H1 (cell line): ENCODE data around the gene ADAMTS4. TPM values are rescaled to one million over a fixed set of nuclear protein-coding genes. Genes with fewer than 3 reads are reported as not detected.
A peak's percentile ranks its signal among the peaks of the same experiment; 100 is the strongest.

ENCODE experiments used
- CTCF ChIA-PET: fragments of 300-600 bp; sonication (Branson Sonifier 250); formaldehyde crosslinking; loops from one replicate; lab custom pipeline; 2021; ENCODE audit not compliant: partially characterized antibody; lab: Charles Lee
- POLR2A ChIA-PET: fragments of 300-600 bp; sonication (Branson Sonifier 250); formaldehyde crosslinking; loops from one replicate; lab custom pipeline; 2021; ENCODE audit warnings: inconsistent platforms; ENCODE audit not compliant: partially characterized antibody; lab: Charles Lee
- DNase-seq, 2 experiments: peaks; one replicate each; pipeline versions ENCODE4 v3.0.0 to v3.0.0-alpha.2; 2010 to 2022; ENCODE audit warnings: low spot score in 2 of 2, low read depth in 1 of 2, mixed read lengths in 1 of 2
- FAIRE-seq: peaks from 2 replicates; lab custom pipeline; 2011; peaks lifted over from hg19 to GRCh38; lab: Jason Lieb, UNC
- H2AFZ ChIP-seq: 2 replicates; pipeline ENCODE4 v1.8.1; 2012; ENCODE audit warnings: low read length, inconsistent platforms
- H2AK5ac ChIP-seq: 2 replicates; pipeline ENCODE4 v1.6.1; 2013; ENCODE audit warnings: low read depth, low read length
- H2BK120ac ChIP-seq: replicated peaks from 2 replicates; pipeline ENCODE3; 2013; ENCODE audit warnings: low read depth, low read length, inconsistent platforms
- H2BK12ac ChIP-seq: 2 replicates; pipeline ENCODE4 v1.6.1; 2013; ENCODE audit warnings: low read depth, low read length
- H2BK15ac ChIP-seq: 2 replicates; pipeline ENCODE4 v1.6.1; 2013; ENCODE audit warnings: low read length
- H2BK20ac ChIP-seq: 2 replicates; pipeline ENCODE4 v1.6.1; 2013; ENCODE audit warnings: low read length
- H2BK5ac ChIP-seq: 2 replicates; pipeline ENCODE4 v1.6.1; 2013; ENCODE audit warnings: low read depth, low read length
- H3K14ac ChIP-seq: 2 replicates; pipeline ENCODE4 v1.6.1; 2013; ENCODE audit warnings: inconsistent platforms; ENCODE audit not compliant: insufficient read length
- H3K18ac ChIP-seq: 2 replicates; pipeline ENCODE4 v1.6.1; 2013; ENCODE audit warnings: low read length; ENCODE audit errors: extremely low read depth
- H3K23ac ChIP-seq: 2 replicates; pipeline ENCODE4 v1.6.1; 2013; ENCODE audit warnings: inconsistent platforms; ENCODE audit not compliant: insufficient read length
- H3K23me2 ChIP-seq: 2 replicates; pipeline ENCODE4 v1.6.1; 2013; ENCODE audit warnings: low read depth, low read length
- H3K27ac ChIP-seq: 2 replicates; pipeline ENCODE4 v1.6.1; 2011; ENCODE audit warnings: low read depth, low read length, inconsistent platforms
- H3K27me3 ChIP-seq, 4 experiments: replicated peaks in 1 of 4; 1 replicate in 1 of 4; 2 replicates in 3 of 4; pipeline versions ENCODE4 v1.6.1 to v1.8.1; 2011 to 2013; ENCODE audit warnings: low read length in 3 of 4, mild to moderate bottlenecking in 3 of 4, inconsistent platforms in 2 of 4, mixed read lengths in 2 of 4, moderate library complexity in 1 of 4; ENCODE audit not compliant: control insufficient read depth in 3 of 4, insufficient read depth in 3 of 4; ENCODE audit errors: extremely low read depth in 1 of 4
- H3K36me3 ChIP-seq, 4 experiments: 2 replicates each; pipeline versions ENCODE4 v1.6.1 to v1.8.1; 2011 to 2013; ENCODE audit warnings: mild to moderate bottlenecking in 4 of 4, low read length in 3 of 4, moderate library complexity in 2 of 4, control low read depth in 1 of 4, inconsistent platforms in 1 of 4; ENCODE audit not compliant: insufficient read depth in 4 of 4, control insufficient read depth in 2 of 4
- H3K4ac ChIP-seq: replicated peaks from 2 replicates; pipeline ENCODE3; 2013; ENCODE audit warnings: low read length, low read depth, mixed read lengths, inconsistent platforms; ENCODE audit not compliant: insufficient read length
- H3K4me1 ChIP-seq, 4 experiments: replicated peaks in 1 of 4; 1 replicate in 1 of 4; 2 replicates in 3 of 4; pipeline versions ENCODE4 v1.6.1 to v1.8.1; 2011 to 2013; ENCODE audit warnings: low read length in 3 of 4, inconsistent platforms in 2 of 4, mixed read lengths in 1 of 4; ENCODE audit not compliant: insufficient read depth in 4 of 4, control insufficient read depth in 3 of 4
- H3K4me2 ChIP-seq, 2 experiments: 2 replicates each; pipeline versions ENCODE4 v1.6.1 to v1.8.1; 2011 to 2013; ENCODE audit warnings: low read depth in 2 of 2, low read length in 2 of 2, control low read depth in 1 of 2, inconsistent platforms in 1 of 2, mild to moderate bottlenecking in 1 of 2; ENCODE audit not compliant: insufficient read depth in 1 of 2
- H3K4me3 ChIP-seq, 4 experiments: fragments of 200-600, 300-600 bp in 1 of 4; sonication (generic), shearing (Covaris generic), sonication (Bioruptor Twin) in 1 of 4; 2 replicates each; pipeline versions ENCODE4 v1.5.1 to v1.8.1; 2011 to 2016; ENCODE audit warnings: low read length in 4 of 4, low read depth in 3 of 4, control low read depth in 2 of 4, inconsistent platforms in 2 of 4, mild to moderate bottlenecking in 2 of 4, mixed read lengths in 1 of 4, moderate library complexity in 1 of 4; ENCODE audit not compliant: insufficient read depth in 2 of 4; ENCODE audit errors: extremely low read depth in 1 of 4
- H3K56ac ChIP-seq: replicated peaks from 2 replicates; pipeline ENCODE3; 2013; ENCODE audit warnings: low read depth, mild to moderate bottlenecking, mixed read lengths, low read length, inconsistent platforms; ENCODE audit not compliant: insufficient read length
- H3K79me1 ChIP-seq: 2 replicates; pipeline ENCODE4 v1.6.1; 2013; ENCODE audit warnings: low read depth, low read length, control low read depth
- H3K79me2 ChIP-seq, 2 experiments: 2 replicates each; pipeline versions ENCODE4 v1.6.1 to v1.8.1; 2012 to 2013; ENCODE audit warnings: low read length in 2 of 2, mild to moderate bottlenecking in 2 of 2, inconsistent platforms in 1 of 2; ENCODE audit not compliant: insufficient read depth in 2 of 2, control insufficient read depth in 1 of 2
- H3K9ac ChIP-seq, 4 experiments: replicated peaks in 1 of 4; 1 replicate in 1 of 4; 2 replicates in 3 of 4; pipeline versions ENCODE4 v1.6.1 to v1.8.1; 2011 to 2013; ENCODE audit warnings: low read depth in 3 of 4, low read length in 3 of 4, control low read depth in 2 of 4, mild to moderate bottlenecking in 2 of 4, moderate library complexity in 2 of 4, inconsistent platforms in 1 of 4; ENCODE audit errors: extremely low read depth in 1 of 4
- H3K9me3 ChIP-seq, 2 experiments: 2 replicates each; pipeline versions ENCODE4 v1.6.1 to v1.8.1; 2012 to 2013; ENCODE audit warnings: mild to moderate bottlenecking in 2 of 2, moderate library complexity in 2 of 2, control low read depth in 1 of 2, inconsistent platforms in 1 of 2, low read depth in 1 of 2, low read length in 1 of 2, mixed read lengths in 1 of 2; ENCODE audit not compliant: insufficient read depth in 2 of 2
- H4K20me1 ChIP-seq, 2 experiments: replicated peaks in 1 of 2; 2 replicates each; pipeline versions ENCODE3 to v1.8.1; 2011 to 2013; ENCODE audit warnings: inconsistent platforms in 2 of 2, low read length in 2 of 2, mild to moderate bottlenecking in 1 of 2; ENCODE audit not compliant: insufficient read depth in 2 of 2, control insufficient read depth in 1 of 2
- H4K5ac ChIP-seq: 2 replicates; pipeline ENCODE4 v1.6.1; 2013; ENCODE audit warnings: low read length, low read depth, mixed read lengths, inconsistent platforms; ENCODE audit not compliant: insufficient read length
- H4K8ac ChIP-seq: 2 replicates; pipeline ENCODE4 v1.8.0; 2013; ENCODE audit warnings: mild to moderate bottlenecking, moderate library complexity, low read length, inconsistent platforms; ENCODE audit not compliant: insufficient read depth; ENCODE audit errors: extremely low read depth
- H4K91ac ChIP-seq: replicated peaks from 2 replicates; pipeline ENCODE3; 2013; ENCODE audit warnings: low read length, mixed read lengths, inconsistent platforms; ENCODE audit not compliant: insufficient read length
- EP300 ChIP-seq, 2 experiments: IDR thresholded peaks; 1 replicate in 1 of 2; 2 replicates in 1 of 2; pipeline ENCODE4 v1.6.1; 2011 to 2012; ENCODE audit warnings: low read depth in 2 of 2, low read length in 2 of 2, mild to moderate bottlenecking in 2 of 2, borderline replicate concordance in 1 of 2, inconsistent platforms in 1 of 2, moderate library complexity in 1 of 2
- FOSL1 ChIP-seq: IDR thresholded peaks from 2 replicates; pipeline ENCODE4 v1.6.1; 2011; ENCODE audit warnings: mild to moderate bottlenecking, low read depth, low read length, moderate library complexity; ENCODE audit not compliant: insufficient read depth
- GTF2F1 ChIP-seq: IDR thresholded peaks from 2 replicates; pipeline ENCODE4 v1.6.1; 2012; ENCODE audit warnings: low read depth, low read length, improper control_type of control experiment, borderline replicate concordance
- NRF1 ChIP-seq: IDR thresholded peaks from 2 replicates; pipeline ENCODE4 v1.6.1; 2011; ENCODE audit warnings: mild to moderate bottlenecking, low read depth, low read length, improper control_type of control experiment
- POLR2AphosphoS5 ChIP-seq: IDR thresholded peaks from 2 replicates; pipeline ENCODE4 v1.6.1; 2011; ENCODE audit warnings: low read depth, low read length
- SP1 ChIP-seq: IDR thresholded peaks from 2 replicates; pipeline ENCODE4 v1.6.1; 2011; ENCODE audit warnings: low read depth, low read length
- WGBS, 2 experiments: shearing (Covaris generic) in 1 of 2; methylation state at CpG; one replicate each; pipeline versions ENCODE4 v1.1.6 to v1.1.7; 2013 to 2015; ENCODE audit warnings: low lambda C conversion rate in 2 of 2, mixed read lengths in 2 of 2, inconsistent platforms in 1 of 2, low coverage in 1 of 2, missing lambda C conversion rate in 1 of 2; ENCODE audit not compliant: insufficient replicate concordance in 2 of 2, insufficient coverage in 1 of 2, insufficient read length in 1 of 2; ENCODE audit errors: extremely low coverage in 1 of 2, missing lambda C conversion rate in 1 of 2; 5-methylcytosine and 5-hydroxymethylcytosine counted together
- polyA plus RNA-seq, 7 experiments: library from polyadenylated mRNA; depleted of rRNA in 3 of 7; stranded (reverse) in 5 of 7; unstranded in 2 of 7; fragments of >200 nt in 5 of 7; fragments of 200-250 nt in 2 of 7; gene quantifications; 1 replicate in 5 of 7; 2 replicates in 1 of 7; 4 replicates in 1 of 7; pipeline versions ENCODE4 v1.2.1 to v1.2.3, GENCODE V29; 2011 to 2013; ENCODE audit warnings: missing spikeins in 2 of 7, mixed read lengths in 2 of 7
- total RNA-seq: library from RNA; stranded (reverse); fragmentation: NEBNext Ultra II Directional; extraction: Animal tissue kit (Norgen Biotek cat#: 25700); gene quantifications from 2 replicates; pipeline ENCODE4 v1.2.1, GENCODE V29; 2021
- TF ChIP-seq, protein P1 (sequence below): IDR thresholded peaks from 2 replicates; pipeline ENCODE4 v1.6.1; 2012; ENCODE audit warnings: inconsistent platforms

Gene ADAMTS4
- total and polyA plus RNA-seq, 2 of the 8 experiments (the other 6 are each of a cell fraction or from before 2014, with no cell fraction given), result 4.6 to 7.2 TPM

- Histone ChIP-seq H3K9ac (peak overlapping the region in 1 of 4 experiments; percentile 54; a peak in 2 of 7 replicates), H3K36me3 (peaks cover 2 to 7% (median 4%) of the 10 kb centered on the region in 4 experiments; a peak in 5 of 8 replicates), H3K56ac (no peak overlapping the region), H2BK5ac (no peak overlapping the region; the same call in 1 of the 2 replicates), H3K9me3 (no peaks in the 10 kb centered on the region), H4K20me1 (no peaks in the 10 kb centered on the region), H3K79me1 (no peaks in the 10 kb centered on the region), H3K27ac (peak overlapping the region; percentile 63; the same call in 1 of the 2 replicates), H4K91ac (no peak overlapping the region), H2AK5ac (no peak overlapping the region), H2BK15ac (no peak overlapping the region), H4K5ac (no peak overlapping the region), H2BK120ac (no peak overlapping the region), H3K23me2 (peaks cover 6% of the 10 kb centered on the region; the same call in 1 of the 2 replicates), H3K18ac (no peak overlapping the region), H2BK20ac (no peak overlapping the region), H2AFZ (no peak overlapping the region), H3K4me3 (peak overlapping the region in 3 of 4 experiments; percentile 26 to 94 (median 91); a peak in 6 of 8 replicates), H3K4me1 (0 out of 7 replicates have a peak, but pooled peaks cover 0 to under 1% (median 0%) of the 10 kb centered on the region in 4 experiments), H3K4me2 (peak overlapping the region; percentile 82 to 93), H3K4ac (no peak overlapping the region), H3K79me2 (no peaks in the 10 kb centered on the region), H4K8ac (no peak overlapping the region), H3K23ac (no peak overlapping the region), H2BK12ac (no peak overlapping the region; the same call in 1 of the 2 replicates), H3K14ac (no peak overlapping the region), H3K27me3 (no peaks in the 10 kb centered on the region)
- ChIA-PET CTCF (interaction anchor here (1.2 to 6.8 kb wide), 4 partner anchors 11 to 20 kb away, joined by 4 to 32 read pairs (median 10); partner anchors contain the start of genes DEDD and PPOX), POLR2A (interaction anchor here (0.7 to 13.6 kb wide), 11 partner anchors 8 to 199 kb away, joined by 3 to 130 read pairs (median 4); partner anchors contain the start of genes ADAMTS4, B4GALT3, DEDD and ITLN2)
- DNase-seq, result no peak
- TF ChIP-seq GTF2F1, result no peak
- TF ChIP-seq, protein P1, sequence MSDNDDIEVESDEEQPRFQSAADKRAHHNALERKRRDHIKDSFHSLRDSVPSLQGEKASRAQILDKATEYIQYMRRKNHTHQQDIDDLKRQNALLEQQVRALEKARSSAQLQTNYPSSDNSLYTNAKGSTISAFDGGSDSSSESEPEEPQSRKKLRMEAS, result no peak
- TF ChIP-seq NRF1, result no peak
- TF ChIP-seq EP300 (IDR thresholded peaks at IDR 0.05; ENCODE audit: borderline replicate concordance in 1 of 2, low read depth in 2 of 2, low read length in 2 of 2), result no peak
- TF ChIP-seq FOSL1, result no peak
- TF ChIP-seq SP1, result no peak
- TF ChIP-seq POLR2AphosphoS5, result no peak
- 31% methylated on average over 9 of the region's 9 CpGs; no CpG with 5 or more reads in 1 of the 2 experiments for WGBS, 2 experiments
- FAIRE-seq, result no peak
Observed at GRCh38 chr1:161153176-161153575, 45.7 kb downstream of the ADAMTS4 start.
